Astrocyte of the cerebellum (primary cell): ENCODE measurements around the gene P2RX3.
"Not testable (repeated sequence)": the region's sequence is repeated elsewhere in the genome, so short reads cannot be mapped to it uniquely, and the experiment has no call there.

ENCODE experiments used
- DNase-seq: peaks from one replicate; pipeline ENCODE4 v3.0.0-alpha.2; 2011; ENCODE audit warnings: low read depth
- H3K4me3 ChIP-seq: 2 replicates; pipeline ENCODE4 v1.5.1; 2011; ENCODE audit warnings: mild to moderate bottlenecking, low read depth, low read length, moderate library complexity
- in situ Hi-C: cut with HindIII; loops from 2 replicates; pipeline ENCODE4 v1.10.0; 2017; ENCODE audit warnings: low sequenced_read_pairs
- TF ChIP-seq, protein P1 (sequence below): IDR thresholded peaks from 2 replicates; pipeline ENCODE4 v1.5.1; 2012; ENCODE audit warnings: low read length, low read depth, moderate library complexity, mild to moderate bottlenecking; ENCODE audit errors: missing control alignments

The P2RX3 gene

DNA sequence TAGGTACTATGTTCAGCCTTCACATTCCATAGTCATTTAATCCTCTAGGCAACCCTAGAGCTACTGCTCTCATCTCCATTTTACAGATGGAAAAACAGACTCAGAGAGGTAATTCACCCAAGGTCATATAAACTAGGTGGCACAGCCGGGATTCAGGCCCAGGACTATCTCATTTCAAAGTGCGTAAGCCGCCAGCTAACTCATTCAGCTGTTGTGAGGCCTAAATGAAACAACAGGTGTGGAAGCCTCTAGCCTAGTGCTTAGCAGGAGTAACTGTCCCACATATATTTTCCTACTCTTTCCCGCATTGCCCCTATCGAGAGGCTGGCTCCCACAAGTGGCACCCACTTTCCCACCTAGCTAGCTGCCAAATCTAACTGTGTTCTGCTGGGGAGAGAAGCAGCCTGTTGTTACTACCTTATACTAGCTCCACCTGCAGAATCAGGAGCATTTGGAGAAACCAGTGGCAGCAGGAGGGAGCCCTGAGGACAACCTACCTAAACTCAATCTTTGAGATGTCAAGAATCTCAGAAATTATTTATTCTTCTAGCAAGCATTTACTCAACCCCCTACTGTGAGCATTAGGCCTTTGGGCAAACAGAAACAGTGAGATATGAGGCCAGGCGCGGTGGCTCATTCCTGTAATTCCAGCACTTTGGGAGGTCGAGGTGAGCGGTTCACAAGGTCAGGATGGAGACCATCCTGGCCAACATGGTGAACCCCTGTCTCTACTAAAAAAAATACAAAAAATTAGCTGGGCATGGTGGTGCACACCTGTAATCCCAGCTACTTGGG, 21.9 kb downstream of the P2RX3 start:
- DNase-seq = no peak
- in situ Hi-C loops = no loop called here
- TF ChIP-seq, protein P1, sequence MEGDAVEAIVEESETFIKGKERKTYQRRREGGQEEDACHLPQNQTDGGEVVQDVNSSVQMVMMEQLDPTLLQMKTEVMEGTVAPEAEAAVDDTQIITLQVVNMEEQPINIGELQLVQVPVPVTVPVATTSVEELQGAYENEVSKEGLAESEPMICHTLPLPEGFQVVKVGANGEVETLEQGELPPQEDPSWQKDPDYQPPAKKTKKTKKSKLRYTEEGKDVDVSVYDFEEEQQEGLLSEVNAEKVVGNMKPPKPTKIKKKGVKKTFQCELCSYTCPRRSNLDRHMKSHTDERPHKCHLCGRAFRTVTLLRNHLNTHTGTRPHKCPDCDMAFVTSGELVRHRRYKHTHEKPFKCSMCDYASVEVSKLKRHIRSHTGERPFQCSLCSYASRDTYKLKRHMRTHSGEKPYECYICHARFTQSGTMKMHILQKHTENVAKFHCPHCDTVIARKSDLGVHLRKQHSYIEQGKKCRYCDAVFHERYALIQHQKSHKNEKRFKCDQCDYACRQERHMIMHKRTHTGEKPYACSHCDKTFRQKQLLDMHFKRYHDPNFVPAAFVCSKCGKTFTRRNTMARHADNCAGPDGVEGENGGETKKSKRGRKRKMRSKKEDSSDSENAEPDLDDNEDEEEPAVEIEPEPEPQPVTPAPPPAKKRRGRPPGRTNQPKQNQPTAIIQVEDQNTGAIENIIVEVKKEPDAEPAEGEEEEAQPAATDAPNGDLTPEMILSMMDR = no peak
- no peak overlapping the region for H3K4me3 ChIP-seq

DNA sequence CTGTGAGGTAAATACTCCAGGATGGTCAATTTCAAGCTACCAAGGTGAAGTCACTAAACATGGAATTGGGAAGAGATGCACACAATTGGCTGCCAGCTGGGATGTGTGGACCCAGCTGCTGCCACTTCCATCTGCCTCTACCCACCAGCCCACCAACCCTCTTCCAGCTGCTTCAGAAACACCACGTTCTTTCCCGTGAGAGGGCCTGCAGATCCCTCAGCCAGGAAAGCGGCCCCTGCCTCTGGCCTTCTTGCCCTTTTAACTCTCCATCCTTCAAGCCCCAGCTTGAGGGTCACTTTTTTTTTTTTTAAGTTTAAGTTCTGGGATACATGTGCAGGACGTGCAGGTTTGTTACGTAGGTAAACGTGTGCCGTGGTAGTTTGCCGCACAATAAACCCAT, 22.8 kb downstream of the P2RX3 start:
- TF ChIP-seq, protein P1 = no peak
- no peak overlapping the region for H3K4me3 ChIP-seq
- in situ Hi-C loops = no loop called here
- DNase-seq = no peak

DNA sequence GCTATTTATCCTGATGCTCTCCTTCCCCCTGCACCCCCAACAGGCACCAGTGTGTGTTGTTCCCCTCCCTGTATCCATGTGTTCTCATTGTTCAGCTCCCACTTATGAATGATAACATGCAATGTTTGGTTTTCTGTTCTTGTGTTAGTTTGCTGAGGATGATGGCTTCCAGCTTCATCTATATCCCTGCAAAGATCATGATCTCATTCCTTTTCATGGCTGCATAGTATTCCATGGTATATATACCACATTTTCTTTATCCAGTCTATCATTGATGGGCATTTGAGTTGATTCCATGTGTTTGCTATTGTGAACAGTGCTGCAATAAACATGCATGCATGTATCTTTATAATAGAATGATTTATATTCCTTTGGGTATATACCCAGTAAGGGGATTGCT, 23.3 kb downstream of the P2RX3 start:
- H3K4me3 ChIP-seq, in situ Hi-C loops, DNase-seq: not testable (repeated sequence)

DNA sequence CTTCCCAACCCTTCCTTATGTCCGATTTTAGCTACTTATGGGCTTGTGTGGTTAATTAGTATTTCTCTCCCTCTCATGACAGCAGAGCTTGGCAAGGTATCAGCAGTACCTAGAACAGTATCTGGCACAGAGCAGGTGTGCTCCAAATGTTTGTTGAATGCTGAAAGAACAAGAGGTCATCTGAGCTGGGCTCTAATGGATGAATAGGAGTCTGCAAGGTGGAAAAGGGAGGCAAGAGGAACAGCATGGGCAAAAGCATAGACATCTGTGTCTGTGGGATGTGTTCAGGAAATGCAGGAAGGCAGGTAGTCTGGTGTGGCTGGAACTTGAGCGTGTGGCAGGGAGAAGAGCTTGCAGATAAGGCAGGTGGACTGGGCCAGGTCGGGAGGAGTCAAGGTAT, 23.8 kb downstream of the P2RX3 start:
- TF ChIP-seq, protein P1 = no peak
- in situ Hi-C loops = no loop called here

DNA sequence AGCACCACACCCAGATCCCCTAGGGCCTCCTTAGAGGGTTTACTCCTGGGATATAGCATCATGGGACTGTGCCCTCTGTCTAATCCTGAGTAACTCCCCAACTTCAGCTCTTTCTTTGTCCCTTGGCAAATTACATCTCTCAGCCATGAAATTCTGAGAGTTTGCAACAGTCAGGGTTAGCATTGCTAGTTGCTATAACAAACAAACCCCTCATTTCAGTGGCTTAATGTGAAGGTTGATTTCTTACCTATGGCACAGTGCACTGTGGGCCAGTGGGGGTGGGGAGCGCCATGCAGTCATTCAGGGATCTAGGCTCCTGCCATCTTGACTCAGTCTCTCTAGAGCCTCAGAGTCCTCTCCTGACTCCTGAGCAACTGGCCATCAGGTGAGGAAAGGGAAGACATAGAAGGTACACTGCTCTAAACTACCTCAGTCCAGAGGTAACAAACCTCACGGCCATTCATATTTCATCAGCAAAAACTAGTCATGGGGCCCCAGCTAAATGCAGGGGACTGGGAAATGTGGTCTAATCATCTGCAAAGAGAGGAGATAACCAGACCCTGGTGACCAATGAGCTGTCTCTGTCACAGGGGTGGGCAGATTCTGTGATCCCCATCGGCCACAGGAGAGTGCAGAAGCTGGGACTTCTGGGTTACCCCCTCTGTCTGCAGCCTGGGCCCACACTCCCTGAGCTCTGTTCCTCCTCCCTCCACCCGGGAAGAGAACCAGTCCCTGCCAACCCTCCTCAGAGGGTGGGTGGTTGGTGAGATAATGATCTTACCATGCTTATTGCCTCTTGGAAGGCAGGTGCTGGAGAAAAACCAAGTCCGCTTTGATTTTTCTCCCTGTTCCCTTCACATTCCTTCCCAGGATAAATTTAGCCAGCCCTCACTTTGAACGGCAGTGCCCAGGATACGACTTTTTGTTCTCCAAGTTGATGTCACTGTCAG, 25.3 kb downstream of the P2RX3 start:
- no peak for DNase-seq
- in situ Hi-C loops = no loop called here
- TF ChIP-seq, protein P1 = no peak
- no peak overlapping the region for H3K4me3 ChIP-seq

More for the DNA sequence above, 23.8 kb downstream of the P2RX3 start:
- H3K4me3 ChIP-seq = no peak overlapping the region
- DNase-seq = no peak

DNA sequence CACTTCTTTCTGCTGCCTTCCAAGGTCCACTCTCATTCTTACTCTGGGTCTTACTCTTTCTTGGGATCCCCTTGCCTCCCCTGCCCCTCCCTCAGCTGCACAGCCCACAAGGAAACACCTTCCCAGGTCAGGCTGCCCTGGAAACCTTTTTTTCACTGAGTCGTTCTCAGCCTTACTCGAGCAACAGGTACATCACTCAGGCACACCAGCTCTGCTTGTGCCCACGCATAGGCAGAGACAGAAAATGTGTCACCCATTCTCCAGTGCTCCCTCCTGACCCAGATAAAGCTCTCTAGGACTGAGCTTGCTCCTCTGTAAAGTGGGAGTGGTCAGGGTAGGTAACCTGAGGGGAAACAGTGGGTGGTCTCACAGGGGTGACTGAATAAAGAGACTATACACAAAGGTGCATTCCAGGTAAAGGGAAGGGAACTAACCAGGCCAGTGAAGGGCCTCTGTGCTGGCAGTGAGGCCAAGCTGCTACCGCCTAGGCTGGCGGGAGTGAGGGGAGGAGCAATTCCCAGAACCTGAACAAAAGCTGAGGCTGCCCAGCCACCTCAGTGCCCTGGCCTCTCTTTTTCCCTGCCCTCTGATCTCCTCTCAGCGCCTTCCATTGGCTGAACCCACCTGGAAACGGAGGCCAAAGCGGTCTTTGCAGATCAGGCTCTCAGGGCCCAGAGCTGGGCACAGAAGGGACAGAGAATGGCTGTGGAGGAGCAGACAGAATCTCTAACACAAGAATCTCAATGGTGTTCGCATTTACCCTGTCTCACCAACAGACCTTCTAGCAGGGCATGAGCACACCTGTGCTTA, 26.9 kb downstream of the P2RX3 start:
- in situ Hi-C loops = no loop called here
- H3K4me3 ChIP-seq = no peak overlapping the region
- DNase-seq = no peak
- TF ChIP-seq, protein P1 = no peak
